ENCODE results near the gene NDUFA9.

NDUFA9 gene

DNA sequence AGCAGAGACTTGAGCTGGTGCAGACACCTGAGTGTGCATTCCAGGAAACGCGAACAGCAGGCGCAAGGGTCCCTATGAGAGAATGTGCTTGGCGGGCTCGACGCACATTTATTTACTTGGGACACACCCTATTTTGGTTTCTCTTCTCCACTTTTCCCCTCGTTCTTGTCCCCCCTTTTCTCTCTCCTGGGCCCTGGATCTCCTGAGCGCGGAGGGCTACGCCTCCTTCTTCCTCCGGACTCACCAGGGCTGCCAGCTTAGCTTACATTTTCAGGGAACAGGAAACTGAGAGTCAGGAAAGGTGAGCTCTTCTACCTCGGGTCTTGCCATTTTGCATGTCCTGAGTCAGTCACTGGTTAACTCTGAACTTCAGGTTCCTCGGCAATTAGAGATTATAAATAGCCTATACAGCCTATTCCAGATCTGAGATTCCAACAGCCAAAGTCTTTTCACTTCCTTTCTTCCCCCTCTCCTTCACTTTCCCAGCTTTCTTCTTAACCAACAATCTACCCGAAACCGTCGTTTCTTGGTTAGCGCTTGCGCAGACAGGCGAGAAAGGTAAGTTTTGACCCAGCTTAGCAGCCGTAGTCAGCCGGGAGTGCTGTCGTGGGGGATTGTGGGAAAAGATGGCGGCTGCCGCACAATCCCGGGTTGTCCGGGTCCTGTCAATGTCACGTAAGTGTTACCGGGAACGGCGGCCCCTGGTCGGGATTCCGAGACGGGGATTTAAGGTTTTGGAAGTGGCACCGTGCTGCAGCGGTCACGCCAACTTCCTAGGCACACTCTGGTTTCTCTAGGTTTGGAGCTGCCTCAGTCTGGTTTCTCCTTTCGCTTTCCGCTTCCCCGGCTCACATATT, at the start of gene NDUFA9, which contains the start of gene AKAP3:
Gene NDUFA9 (plus strand): TSS at position 614 of the 857 bp plus-strand sequence. CDS start 13 bp downstream, at position 627.
Gene AKAP3 (minus strand): TSS at position 551 of the 857 bp plus-strand sequence. CDS start 10,855 bp downstream, outside the sequence.
- peak; percentile 91 for DNase-seq

DNA sequence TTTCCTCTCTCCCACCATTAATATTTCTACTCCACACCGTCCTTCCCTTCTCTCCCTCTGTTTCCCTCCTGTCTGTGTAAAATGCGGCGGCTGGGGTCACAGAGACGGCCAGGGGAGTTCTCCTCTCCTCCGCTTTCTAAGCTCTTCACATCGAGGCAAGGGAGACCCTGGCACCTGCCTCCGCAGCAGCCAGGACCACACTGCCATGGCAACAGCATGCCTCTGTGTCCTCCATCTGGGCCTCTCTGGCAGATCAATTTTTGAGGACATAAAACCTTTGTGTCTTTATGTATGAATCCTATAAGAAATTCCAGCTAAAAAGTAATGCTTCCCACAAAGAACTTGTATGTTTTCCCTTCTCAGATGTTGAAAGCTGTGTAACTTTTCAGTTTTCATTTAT, 45.5 kb upstream of the NDUFA9 start:
- DNase-seq: no peak

DNA sequence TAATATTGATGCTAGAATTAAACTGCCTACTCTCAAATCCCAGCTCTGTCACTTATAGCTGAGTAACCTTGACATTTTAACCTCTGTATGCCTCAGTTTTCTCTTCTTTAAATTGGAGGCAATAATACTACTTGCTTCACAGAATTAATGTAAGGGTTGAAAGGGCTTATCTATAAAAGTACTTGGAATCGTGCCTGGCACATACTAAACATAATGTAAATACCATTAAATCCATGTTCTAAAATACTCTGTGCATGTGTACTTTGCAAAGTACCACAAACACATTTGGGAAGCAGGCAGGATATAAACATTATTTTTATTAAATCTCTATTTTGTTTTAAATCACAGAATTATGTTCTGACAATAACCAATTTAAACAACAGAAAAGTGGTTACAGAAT, 45.0 kb upstream of the NDUFA9 start:
- no peak for DNase-seq

DNA sequence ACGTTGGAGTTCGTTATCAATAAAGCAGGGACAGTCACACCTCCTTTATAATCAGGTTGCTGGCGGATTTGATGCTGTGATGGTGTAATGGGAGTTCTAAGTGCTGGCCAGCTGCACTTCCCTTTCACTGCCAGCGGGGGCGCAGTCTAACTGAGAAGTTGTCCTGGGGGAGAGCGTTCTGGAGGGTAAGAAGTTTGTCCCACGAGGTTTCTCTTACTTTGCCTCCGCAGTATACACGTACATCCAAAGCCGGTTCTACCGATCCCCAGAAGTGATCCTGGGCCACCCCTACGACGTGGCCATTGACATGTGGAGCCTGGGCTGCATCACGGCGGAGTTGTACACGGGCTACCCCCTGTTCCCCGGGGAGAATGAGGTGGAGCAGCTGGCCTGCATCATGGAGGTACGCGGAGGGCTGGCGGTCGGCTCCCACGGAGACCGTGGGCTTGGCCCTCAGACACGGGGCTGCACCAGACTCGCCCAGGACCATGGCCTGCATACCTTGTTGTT, 44.2 kb upstream of the NDUFA9 start:
- DNase-seq: peak; percentile 94

DNA sequence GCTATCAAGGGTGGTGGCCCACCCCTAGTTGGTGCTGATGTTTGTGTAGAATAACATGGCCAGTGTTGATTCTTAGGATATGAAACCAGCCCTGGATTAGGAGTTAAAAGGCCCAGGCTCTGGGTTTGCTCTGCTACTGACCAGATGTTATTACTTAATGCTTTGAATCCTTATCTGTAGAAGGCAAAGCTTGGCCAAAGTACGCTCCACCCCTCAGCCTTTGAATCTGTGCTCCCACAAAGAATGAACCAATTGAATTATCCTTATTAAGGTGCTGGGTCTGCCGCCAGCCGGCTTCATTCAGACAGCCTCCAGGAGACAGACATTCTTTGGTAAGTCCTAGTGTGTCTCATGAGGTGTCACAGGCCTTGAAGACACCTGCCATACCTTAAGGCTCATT, 41.9 kb upstream of the NDUFA9 start:
- peak; percentile 98 for DNase-seq

DNA sequence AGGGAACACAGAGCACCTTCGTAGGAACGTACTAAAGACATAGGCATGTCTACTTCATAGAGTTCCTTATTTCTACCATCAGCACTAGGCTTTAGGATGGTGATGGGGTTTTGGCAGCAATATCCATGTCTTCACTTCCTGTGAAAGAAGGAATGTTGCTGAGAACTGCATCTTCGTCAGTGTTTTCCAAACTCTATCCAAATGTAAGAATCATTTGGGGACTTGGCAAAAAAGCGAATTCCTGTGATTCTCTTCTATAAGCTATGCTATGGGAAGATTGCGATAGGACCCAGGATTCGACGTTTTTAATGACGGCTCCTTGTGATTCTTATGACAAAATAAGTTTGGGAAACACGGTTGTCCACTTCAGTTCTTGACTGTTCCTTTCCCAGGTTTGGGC, 39.8 kb upstream of the NDUFA9 start:
- DNase-seq: no peak

DNA sequence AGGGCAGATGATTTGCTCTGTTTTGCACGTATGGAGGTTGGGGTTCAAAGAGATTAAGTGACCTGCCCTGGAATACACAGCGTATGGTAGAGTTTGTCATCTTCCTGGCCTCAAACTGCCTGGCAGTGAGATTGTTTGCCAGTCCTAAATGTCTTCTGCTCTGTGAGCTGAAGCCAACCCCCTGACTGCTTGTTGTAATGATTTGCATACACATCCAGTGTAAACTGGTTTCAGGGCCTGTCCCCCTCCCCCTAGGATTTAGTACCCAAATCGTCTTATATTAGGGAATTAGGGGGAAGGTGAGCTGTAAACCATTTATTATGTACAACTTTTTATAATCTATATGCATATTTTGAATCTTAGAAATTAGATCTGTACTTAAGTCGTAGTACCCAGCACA, 38.4 kb upstream of the NDUFA9 start:
- peak; percentile 97 for DNase-seq

DNA sequence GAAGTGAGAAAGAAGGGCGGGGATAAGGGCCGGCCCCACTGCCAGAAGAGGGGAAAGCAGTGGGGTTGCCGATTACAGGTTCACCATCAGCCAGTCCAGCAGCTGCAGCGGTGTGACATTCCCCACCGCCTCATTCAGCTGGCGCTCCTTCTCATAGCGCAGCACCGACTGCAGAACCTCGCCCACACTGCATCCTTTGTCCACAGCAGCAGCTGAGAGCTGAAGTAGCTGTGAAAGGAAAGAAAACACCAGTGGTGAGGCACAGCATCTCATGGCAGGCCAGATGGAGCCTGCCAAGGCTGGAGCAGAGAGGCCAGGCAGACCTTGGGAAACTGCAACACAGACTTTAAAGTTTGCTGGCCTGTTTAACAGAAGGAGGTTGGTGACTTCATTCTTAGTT, 33.2 kb upstream of the NDUFA9 start:
- DNase-seq: no peak

DNA sequence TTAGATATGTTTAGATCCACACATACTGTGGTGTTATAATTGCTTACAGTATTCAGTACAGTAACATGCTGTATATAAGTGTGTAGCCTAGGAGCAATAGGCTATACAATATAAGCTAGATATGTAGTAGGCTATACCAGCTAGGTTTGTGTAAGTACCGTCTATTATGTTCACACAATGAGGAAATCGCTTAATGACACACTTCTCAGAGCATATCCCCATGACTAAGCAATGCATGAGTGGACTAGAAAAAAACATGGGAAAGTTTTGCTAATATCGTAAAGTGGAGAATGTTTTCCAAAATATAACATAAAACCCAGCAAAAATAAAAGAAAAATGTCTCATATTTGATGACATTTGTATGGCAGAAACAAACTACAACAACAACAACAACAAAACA, 27.4 kb upstream of the NDUFA9 start:
- no peak for DNase-seq

DNA sequence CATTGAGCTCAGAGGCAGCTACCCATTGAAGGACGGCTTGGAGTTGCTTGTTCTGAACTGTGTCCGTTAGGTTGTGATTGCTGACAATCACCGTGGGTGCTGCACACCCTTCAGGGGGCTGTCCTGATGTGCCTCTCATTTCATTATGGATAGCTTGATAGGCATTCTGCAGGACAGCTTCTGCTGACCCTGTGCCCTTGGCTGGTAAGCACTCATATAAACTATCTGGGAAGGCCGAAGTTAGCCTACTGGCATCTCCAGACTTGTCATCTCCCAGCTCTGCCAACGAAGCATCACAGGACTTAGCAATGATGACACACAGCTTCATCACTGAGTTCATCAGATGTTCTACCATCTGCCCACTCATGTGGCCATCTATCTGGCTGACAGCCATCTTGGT, 22.4 kb upstream of the NDUFA9 start:
- no peak for DNase-seq

DNA sequence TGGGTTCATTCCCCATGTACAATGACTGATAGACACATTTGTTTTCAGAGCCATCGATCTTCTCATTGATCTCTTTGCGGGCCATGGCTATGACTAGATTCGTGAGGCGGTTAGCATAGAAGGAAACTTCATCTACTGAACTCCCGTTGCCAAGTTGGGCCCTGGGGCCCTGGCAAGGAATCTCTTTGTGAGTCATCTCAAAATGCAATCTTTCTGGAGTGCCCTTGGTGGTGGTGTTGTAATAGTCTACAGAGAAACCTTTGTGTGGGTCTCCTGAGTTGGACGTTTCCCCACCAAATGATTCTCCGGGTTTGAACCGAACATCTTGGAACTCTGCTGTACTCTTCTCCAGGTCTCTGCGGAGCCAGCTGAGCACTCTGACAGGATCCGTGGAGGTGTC, 20.5 kb upstream of the NDUFA9 start:
- no peak for DNase-seq

DNA sequence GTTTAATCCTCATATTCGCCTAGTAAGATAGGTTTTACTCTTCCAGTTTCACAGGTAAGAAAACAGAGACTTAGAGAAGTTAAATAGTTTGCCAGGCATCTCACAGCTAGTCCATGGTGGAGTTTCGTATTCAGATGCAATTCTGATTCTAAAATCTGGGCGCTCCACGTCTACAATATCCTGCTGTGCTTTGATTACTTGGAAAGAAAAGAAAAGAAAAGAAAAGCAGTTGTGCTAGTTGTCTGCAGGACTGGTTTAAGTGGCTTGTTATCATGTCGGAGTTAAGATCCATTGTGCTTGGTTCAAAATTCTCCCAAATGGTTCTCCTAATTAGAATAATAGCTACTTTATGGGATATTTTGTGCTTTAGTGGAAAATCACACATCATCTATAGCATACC, 18.7 kb upstream of the NDUFA9 start:
- no peak for DNase-seq

DNA sequence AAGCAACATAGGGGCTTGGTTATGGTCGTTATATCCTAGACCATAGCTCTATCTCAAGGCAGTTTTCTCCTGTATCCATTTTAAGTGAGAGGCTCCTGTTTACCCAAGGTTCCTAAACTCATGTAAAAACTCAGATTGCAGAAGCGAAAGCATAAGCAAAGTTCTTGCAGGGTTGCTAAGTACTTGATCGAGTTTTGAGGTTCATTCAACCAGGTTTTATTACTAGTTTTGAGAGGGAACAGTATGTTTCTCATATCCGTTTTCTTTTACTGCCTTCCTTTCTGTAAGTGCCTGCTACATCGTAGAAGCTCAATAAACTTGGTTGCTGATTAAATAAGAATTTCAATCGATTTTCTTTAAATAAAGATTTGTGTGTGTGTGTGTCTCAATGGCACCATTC, 5.2 kb upstream of the NDUFA9 start:
- no peak for DNase-seq

DNA sequence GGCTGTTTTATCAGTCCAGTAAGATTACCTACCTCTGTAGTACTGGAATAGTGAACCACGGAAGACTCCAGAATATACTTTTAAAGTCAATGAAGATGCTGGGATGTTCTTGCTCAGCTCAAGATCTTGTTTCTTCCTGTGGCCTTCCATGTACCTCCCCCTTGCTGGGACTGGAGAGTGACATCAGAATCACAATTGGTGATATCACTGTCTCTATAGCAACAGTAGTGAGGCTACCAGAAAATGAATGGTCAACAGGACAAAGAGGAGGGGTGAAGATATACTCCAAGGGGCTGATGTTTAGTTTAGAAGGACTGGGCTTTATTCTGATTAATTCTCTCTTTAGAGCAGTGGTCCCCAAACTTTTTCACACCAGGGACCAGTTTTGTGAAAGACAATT, 3.9 kb upstream of the NDUFA9 start:
- DNase-seq: no peak

DNA sequence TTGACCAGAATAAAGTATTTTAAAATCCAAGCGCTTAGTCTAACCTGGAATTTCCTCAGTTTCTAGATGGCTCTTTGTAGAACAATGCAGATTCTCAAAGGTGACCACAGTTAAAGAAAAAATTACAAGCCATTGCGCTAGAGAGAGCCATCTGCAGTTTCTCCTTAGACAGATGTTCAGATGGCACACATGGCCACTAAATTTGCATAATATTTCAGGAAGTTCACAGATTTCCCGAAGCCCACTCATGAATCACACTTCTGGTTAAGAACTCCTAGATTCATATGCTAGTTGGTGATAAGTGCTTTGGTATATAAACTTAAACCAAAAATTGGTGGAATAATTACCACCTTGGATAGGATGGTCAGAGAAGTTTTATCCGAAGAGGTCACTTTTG, 812 bp upstream of the NDUFA9 start:
- peak; percentile 46 for DNase-seq

DNA sequence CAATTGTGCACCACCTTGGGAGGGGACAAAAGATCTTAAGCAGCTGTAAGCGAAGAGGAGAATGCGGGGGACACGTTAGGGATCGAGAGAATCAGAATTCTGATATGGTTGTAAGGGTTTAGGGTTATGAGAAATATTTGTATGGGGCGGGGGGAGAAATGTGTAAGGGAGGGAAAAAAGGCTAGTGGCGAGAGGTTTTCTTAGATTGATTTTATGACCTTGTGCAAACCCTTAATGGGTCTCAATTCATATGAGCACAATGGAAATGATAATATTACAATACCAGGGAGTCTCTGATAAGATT, 396 bp downstream of the NDUFA9 start:
- DNase-seq: no peak

DNA sequence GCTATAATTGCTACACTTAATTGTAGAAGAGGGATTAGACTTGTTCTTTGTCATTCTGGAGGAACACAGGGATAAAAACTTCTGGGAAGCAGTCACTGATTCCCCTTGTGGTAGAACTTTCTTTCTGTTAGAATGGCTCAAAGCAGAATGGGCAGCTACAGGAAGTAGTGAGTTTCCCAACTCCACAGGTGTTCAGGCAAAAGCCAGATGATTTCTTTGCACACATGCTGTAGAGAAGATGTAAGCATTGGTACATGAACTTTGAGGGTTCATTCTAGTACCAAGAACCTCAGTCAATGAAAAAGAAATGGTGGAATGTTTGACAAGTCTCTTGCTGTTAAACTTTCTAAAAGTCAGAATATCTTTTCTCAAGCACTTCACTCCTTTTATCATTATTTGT, 4.3 kb downstream of the NDUFA9 start:
- no peak for DNase-seq

DNA sequence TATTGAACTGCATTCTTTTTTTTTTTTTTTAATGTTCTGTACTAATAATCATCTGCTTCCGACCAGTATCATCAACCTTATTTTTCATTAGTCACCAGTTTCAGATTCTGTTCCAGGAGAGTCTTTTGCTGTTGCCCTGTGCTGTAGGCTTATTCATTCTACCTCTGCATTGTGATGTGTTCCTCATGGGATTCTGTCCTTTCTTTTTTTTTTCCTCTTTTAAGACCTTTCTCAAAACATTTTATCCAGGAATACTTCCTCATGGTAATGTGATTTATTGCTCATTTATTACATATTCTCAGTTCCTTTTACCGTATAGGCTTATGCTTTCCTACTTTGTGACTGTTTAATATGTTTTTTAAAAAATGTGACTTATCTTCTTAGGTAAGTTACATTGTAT, 4.8 kb downstream of the NDUFA9 start:
- DNase-seq: no peak

DNA sequence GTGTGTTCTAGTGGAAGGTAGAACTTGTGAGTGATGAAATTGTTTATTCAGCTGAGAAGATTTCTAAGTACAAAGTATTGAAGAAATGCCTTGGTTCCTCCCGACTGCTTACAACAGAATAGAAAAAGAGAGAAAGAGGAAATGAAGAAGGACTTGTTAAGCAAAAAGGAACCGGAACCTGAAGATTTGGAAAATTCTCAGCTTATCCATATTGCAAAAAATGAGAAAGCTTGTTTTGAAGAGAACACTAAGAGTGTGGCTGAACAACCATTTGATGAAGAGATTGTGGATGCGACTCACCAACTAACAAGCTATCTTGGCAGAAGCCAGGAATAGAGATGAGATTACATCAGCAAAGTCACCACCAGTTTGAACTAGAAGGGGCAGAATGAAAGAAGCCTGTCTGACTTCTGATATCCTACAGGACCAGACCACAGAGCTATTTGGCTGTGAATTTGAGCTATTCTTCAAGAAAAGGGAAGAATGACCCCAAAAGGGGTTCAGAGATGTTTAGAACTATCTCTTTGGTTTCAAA, 15.1 kb downstream of the NDUFA9 start:
- no peak for DNase-seq

DNA sequence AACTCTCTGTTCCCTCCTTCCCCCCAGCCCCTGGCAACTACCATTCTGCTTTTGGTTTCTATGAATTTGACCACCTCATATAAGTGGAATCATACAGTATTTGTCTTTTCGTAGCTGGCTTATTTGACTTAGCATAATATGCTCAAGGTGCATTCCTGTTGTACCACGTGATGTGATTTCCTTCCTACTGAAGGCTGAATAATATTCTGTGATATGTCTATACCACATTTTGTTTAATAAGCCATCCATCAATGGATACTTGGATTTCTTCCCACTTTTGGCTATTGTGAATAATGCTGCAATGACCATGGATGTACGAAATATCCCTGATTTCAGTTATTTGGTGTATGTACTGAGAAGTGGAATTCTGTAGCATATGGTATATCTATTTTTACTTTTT, 16.3 kb downstream of the NDUFA9 start:
- DNase-seq: no peak

DNA sequence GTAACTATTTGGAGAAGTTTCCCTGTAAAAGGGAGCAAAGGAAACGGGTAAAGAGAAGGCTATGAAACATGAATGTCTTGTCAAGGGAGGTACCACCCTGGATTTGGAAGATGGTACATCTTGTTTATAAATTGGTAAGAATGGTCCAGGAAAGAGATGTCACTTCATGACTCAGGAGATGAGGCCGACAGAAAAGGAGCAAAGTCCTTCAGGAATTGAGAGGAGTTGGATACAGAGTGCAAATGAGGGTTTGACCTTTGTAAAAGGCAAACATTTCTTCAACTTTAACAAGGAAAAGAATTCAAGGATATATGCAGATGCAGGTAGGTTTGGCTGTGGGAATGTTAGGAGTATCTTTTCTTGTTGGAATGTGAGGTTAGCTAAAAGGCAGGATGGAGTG, 30.8 kb downstream of the NDUFA9 start:
- DNase-seq: no peak

DNA sequence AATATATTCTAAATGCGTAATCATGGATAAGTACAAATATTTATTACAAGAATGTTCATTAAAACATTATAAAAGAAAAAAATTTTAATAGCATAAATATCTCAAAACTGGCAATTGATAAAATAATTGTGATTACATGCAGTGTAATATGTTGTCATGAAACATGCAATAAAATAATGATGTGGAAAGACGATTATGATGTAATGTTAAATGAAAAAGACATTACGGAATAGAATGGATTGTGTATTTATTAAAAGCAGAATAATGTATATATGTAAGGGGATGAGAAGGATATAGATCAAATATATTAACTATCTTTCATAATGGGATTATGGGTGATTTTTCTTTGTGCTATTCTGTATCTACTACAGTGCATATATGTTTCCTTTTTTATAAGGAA, 32.8 kb downstream of the NDUFA9 start:
- no peak for DNase-seq

DNA sequence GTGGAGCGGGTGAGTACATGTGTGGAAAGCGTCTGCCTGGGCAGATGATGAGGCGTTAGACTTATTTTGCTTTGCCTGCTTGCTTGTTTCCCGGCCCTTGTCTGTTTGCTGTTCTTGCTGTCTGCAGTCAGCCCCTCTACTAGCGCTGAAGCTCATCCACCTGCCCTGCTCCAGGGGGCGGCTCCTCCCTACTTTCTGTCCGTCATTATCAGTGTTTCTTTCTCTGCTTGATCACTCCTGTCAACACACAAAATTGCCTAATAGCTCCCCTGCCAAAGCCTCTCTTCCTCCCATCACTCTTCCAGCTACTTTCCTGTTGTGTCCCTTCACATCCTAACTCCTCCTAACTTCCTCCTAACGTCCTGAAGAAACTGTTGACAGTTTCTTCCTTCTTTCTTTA, 36.4 kb downstream of the NDUFA9 start:
- no peak for DNase-seq

DNA sequence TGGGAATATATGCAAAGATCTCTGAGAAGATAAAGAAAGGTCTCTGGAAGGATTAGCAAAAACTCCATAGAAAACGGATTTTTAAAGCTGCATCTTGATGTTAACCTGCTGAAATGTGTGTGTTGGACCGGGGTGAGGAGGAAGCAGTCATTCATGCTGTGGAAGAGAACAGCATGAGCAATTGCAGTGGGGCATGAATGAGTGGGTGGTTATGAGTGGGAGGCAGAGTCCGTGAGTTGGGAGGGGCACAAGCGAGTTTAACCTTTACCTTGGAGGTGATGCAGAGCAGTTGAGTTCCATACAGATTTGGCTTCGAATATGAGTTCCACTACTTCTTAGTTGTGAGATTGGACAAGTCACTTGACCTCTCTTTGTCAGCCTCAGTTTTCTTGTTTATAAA, 41.8 kb downstream of the NDUFA9 start:
- DNase-seq: no peak

Data from NCI-H82 (cell line).